ENCODE measurements around the gene CELSR1.

CELSR1 gene

GRCh38 chr22:46577368-46578249 lies 40.2 kb upstream of the CELSR1 start:
- no peak for TF ChIP-seq CTCF (IDR thresholded peaks at IDR 0.05)

- no peak for TF ChIP-seq CTCF (IDR thresholded peaks at IDR 0.05)
These were observed 39.3 kb upstream of the CELSR1 start for GRCh38 chr22:46576556-46577367.

GRCh38 chr22:46575911-46576555 lies 38.6 kb upstream of the CELSR1 start:
- TF ChIP-seq CTCF (IDR thresholded peaks at IDR 0.05): no peak

- no peak for TF ChIP-seq CTCF (IDR thresholded peaks at IDR 0.05)
These were observed 37.8 kb upstream of the CELSR1 start for GRCh38 chr22:46574993-46575910.

GRCh38 chr22:46574438-46574992 lies 37.1 kb upstream of the CELSR1 start:
- TF ChIP-seq CTCF (IDR thresholded peaks at IDR 0.05): no peak

GRCh38 chr22:46573781-46574437 lies 36.5 kb upstream of the CELSR1 start:
- no peak for TF ChIP-seq CTCF (IDR thresholded peaks at IDR 0.05)
